Urinary bladder (tissue), 4 donors: Measurements from ENCODE around the gene SHLD1. TPM values are rescaled to one million over a fixed set of nuclear protein-coding genes. Genes with fewer than 3 reads are reported as not detected.

Source experiments
- DNase-seq: peaks from one replicate; pipeline ENCODE4 v3.0.0-alpha.2; 2015; ENCODE audit errors: extremely low spot score
- H3K27ac ChIP-seq: one replicate; pipeline ENCODE4 v1.5.1; 2013; ENCODE audit warnings: low read depth, mild to moderate bottlenecking, moderate library complexity
- H3K36me3 ChIP-seq: one replicate; pipeline ENCODE4 v1.6.1; 2013; ENCODE audit warnings: mild to moderate bottlenecking, moderate library complexity; ENCODE audit not compliant: insufficient read depth
- H3K4me1 ChIP-seq: one replicate; pipeline ENCODE4 v1.6.1; 2013; ENCODE audit warnings: mild to moderate bottlenecking, moderate library complexity; ENCODE audit not compliant: insufficient read depth
- H3K4me3 ChIP-seq: one replicate; pipeline ENCODE4 v1.5.1; 2013; ENCODE audit warnings: low read depth, low read length
- WGBS: extraction: QIAGEN DNeasy Blood & Tissue Kit; methylation state at CpG from one replicate; pipeline ENCODE4 v1.1.7; 2013; 5-methylcytosine and 5-hydroxymethylcytosine counted together
- polyA plus RNA-seq: library from polyadenylated mRNA; stranded (reverse); fragments of 200-250 nt; gene quantifications from one replicate; pipeline ENCODE4 v1.2.3, GENCODE V29; 2013
- total RNA-seq: library from RNA; depleted of rRNA; stranded (reverse); fragments of >200 nt; gene quantifications from one replicate; pipeline ENCODE4 v1.2.3, GENCODE V29; 2014
- donor health status: healthy with polysubstance abuse.
- donor health status: healthy.

The SHLD1 gene
- total and polyA plus RNA-seq, 2 donors, result 3.6 to 6.5 TPM

DNA sequence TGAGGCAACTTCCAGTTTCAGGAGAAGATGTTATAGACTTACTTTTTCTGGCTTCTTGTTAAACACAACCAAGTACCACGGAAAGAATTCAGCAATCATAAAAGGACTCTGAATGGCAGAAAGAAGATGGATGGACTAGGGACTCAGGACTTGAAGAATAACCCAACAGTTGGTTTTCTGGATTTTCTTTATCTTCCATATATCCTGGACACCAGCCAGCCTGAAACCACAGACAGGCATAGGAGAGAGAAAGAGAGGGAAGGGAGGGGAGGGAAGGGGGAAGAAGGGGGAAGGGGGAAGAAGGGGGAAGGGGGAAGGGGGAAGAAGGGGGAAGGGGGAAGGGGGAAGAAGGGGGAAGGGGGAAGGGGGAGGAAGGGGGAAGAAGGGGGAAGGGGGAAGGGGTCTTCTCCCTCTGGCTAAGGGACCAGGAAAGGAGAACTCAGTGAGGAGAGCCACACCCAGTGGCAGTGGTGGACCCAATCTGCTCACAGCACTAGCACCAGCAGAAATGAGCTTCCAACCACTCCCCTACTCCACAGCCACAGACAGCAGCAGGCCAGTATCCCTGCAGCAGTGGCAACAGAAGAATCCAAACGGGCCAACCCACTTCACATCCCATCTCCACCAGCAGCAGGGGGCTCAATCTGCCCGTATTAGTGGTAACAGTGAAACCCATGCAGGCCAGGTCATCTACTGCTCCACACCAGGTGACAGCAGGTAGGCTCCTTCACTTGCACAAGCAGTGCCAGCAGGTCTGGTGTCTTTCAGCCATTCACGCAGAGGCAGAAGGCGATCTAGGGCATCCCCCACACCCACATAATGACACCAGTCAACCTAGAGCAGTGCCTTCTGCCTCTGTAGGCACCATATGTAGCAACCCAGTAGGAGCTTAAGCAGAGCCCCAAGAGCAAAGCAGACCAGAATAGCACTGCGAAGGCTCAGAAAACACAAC lies 121.5 kb downstream of the SHLD1 start:
- no peaks in the 10 kb centered on the region for H3K4me1 ChIP-seq
- H3K27ac ChIP-seq, result no peak overlapping the region
- 56% methylated on average over 6 of the region's 6 CpGs for WGBS
- H3K4me3 ChIP-seq, result no peak overlapping the region
- H3K36me3 ChIP-seq, result no peaks in the 10 kb centered on the region
- DNase-seq, result no peak

DNA sequence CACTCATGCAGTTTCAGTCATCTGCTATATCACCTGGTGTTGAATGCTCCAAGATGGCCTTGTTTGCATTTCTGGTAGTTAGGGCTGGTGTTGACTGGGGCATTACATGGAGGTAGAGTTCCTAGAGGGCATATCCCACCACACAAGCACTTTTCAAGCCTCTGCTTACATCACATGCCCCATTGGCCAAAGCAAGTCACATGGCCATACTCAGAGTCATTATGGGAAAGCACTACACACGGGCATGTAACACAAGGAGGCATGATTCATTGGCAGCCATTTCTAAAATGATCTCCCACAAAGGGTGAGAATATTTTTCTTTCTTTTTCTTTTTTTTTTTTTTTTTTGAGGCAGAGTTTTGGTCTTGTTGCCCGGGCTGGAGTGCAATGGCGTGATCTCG lies 126.9 kb downstream of the SHLD1 start:
- no peak for DNase-seq
- Histone ChIP-seq H3K27ac (no peak overlapping the region), H3K36me3 (no peaks in the 10 kb centered on the region), H3K4me1 (no peaks in the 10 kb centered on the region), H3K4me3 (no peak overlapping the region)
- WGBS, result 89% methylated on average over 4 of the region's 4 CpGs

DNA sequence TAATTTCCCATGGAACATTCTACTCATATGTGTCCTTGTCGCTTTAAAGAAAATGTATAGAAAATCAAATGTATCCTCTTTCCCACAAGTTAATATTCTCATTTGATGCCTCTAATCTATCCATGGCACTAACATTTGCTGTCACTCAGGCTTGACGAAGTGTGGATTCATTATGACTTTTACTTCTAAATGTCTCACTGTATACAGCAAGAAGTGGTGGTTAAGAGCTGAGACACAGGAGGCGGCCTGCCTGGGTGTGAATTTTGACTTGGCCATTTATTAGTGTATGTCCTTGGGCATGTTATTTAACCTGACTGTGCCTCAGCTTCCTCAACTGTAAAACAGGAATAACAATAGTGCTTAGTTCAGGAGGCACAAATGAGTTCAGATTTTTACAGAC lies 130.1 kb downstream of the SHLD1 start:
- no peak for DNase-seq
- no peak overlapping the region for H3K27ac ChIP-seq
- no peaks in the 10 kb centered on the region for H3K36me3 ChIP-seq
- H3K4me1 ChIP-seq, result no peaks in the 10 kb centered on the region
- WGBS, result 93% methylated on average over 3 of the region's 3 CpGs
- H3K4me3 ChIP-seq, result no peak overlapping the region

DNA sequence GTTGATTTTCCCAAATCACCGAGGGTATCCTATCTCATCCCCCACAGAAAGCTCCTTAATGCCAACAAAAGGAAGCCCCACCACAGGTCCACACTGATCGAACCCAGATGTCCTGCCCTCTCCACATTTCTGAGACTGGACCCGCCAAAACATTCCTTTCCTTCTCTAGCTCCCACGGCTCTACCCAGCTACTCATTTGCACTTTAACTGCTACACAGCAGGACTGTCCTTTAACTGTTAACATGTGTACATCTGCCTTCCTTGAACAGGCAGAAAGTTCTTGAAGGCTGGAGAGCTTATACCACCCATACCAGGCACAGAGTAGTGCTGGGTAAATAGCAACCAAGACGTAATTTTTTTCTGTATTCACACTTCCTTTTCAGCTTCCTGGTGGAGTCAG lies 131.5 kb downstream of the SHLD1 start:
- WGBS, result 30% methylated on average over 5 of the region's 5 CpGs
- Histone ChIP-seq H3K36me3 (no peaks in the 10 kb centered on the region), H3K4me1 (no peaks in the 10 kb centered on the region), H3K4me3 (no peak overlapping the region), H3K27ac (no peak overlapping the region)
- DNase-seq, result no peak

DNA sequence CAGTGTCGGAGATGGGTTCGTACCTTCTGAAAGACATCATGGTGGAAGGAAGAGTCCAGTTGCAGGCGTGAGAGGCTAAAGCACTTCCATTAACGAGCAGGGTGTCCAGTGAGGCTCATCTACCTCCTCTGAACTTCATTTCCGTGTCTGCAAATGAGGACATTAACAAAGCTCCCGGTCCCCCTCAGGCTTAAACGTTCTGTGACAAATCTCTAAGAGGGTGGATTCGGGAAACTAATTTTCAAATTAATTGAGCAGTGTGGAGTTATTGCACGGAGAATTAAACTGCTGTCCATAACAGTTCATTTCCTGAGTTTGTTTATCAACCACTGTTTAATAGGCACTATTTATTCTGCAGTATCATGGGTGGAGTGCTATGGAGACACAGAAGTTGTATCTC lies 132.0 kb downstream of the SHLD1 start:
- WGBS, result 67% methylated on average over 9 of the region's 9 CpGs

DNA sequence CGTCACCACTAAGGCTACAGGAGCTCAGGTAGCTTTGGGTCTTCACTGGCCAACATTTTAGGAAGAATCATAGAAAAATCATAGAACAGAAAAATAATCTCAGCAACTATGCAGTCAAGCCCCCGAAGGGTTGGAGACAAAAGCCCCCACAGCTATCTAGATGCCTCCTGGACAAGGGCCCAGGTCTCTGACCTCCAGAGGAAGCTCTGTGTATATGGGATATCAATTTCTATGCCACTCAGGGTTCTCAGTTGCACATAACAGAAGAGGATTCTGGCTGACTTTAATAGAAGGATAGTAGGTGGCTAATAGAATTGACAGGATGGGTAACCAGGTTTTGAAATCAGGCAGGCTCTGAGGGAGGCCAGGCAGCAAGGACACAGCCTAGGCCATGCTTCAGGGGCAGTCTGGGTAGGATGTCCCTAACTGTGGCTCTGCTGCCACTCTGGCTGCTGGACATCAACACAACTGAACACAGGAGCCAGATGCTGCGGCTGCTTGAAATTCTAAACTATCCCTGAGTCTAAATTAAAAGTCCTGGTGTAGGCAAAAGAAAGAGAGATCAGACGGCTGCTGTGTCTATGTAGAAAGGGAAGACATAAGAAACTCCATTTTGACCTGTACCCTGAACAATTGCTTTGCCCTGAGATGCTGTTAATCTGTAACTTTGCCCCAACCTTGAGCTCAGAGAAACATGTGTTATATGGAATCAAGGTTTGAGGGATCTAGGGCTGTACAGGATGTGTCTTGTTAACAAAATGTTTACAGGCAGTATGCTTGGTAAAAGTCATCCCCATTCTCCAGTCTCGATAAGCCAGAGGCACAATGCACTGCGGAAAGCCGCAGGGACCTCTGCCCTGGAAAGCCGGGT lies 134.5 kb downstream of the SHLD1 start:
- WGBS, result 75% methylated on average over 8 of the region's 8 CpGs
- no peak for DNase-seq
- no peaks in the 10 kb centered on the region for H3K36me3 ChIP-seq
- H3K4me3 ChIP-seq, result no peak overlapping the region
- no peak overlapping the region for H3K27ac ChIP-seq
- no peaks in the 10 kb centered on the region for H3K4me1 ChIP-seq

More for the DNA sequence above, 132.0 kb downstream of the SHLD1 start:
- Histone ChIP-seq H3K27ac (no peak overlapping the region), H3K4me3 (no peak overlapping the region), H3K4me1 (no peaks in the 10 kb centered on the region), H3K36me3 (no peaks in the 10 kb centered on the region)
- DNase-seq, result no peak

DNA sequence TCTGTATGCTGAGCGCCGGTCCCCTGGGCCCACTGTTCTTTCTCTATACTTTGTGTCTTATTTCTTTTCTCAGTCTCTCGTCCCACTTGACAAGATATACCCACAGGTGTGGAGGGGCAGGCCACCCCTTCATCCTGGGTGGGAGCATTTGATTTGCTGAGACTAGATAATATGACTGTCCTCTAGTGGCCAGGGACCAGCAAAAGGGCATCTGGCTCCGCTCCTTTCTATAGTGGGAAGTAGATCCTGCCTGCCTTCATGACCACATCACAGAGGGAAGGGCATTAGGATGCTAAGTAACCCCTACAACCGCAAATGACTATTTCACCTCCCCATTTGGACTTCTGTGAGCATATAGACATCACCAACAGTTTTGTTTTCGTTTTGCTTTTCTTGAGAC lies 135.7 kb downstream of the SHLD1 start:
- 75% methylated on average over 6 of the region's 6 CpGs for WGBS

DNA sequence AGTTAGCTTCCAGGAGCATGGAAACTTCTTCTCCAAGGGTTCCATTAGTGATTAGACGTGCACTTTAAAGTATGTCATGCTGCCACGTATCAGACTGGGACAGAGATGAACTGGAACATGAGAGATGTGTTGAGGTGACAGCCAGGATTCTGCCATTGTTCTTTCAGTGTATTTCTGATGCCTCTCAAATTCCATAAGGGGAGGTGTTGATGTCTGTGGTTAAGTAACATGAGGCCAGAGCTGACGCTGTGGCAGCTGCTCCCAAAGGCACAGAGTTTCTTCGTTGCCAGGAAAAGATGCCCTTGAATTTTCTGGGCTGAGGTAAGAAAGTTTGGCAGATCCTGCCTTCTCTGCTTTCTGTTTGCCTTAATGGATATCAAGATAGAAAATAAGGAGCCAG lies 136.6 kb downstream of the SHLD1 start:
- Histone ChIP-seq H3K36me3 (no peaks in the 10 kb centered on the region), H3K27ac (no peak overlapping the region), H3K4me1 (no peaks in the 10 kb centered on the region), H3K4me3 (no peak overlapping the region)
- DNase-seq, result no peak
- WGBS, result 63% methylated on average over 4 of the region's 4 CpGs

More for the DNA sequence above, 135.7 kb downstream of the SHLD1 start:
- Histone ChIP-seq H3K4me3 (no peak overlapping the region), H3K27ac (no peak overlapping the region), H3K4me1 (no peaks in the 10 kb centered on the region), H3K36me3 (no peaks in the 10 kb centered on the region)
- no peak for DNase-seq

DNA sequence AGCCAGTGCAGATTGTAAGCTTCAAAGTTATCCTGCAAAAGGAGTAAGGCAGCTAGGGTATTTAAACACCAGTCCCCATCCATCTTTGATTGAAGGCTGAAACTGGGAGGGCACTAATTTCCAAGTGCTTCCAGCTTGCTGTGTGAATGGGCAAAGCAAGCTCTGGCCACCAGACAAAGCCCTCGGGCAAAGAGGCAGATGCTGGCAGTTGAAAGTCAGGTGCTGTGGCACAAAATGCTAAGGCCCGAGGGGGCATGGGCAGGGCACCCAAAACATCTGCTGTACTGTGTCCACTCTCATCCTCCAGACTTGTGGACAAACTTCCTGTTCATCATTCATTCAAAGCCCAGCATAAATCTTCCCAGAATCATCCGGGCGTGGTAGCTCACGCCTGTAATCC lies 137.2 kb downstream of the SHLD1 start:
- Histone ChIP-seq H3K36me3 (no peaks in the 10 kb centered on the region), H3K4me3 (no peak overlapping the region), H3K27ac (no peak overlapping the region), H3K4me1 (no peaks in the 10 kb centered on the region)
- DNase-seq, result no peak
- WGBS, result 85% methylated on average over 5 of the region's 5 CpGs

DNA sequence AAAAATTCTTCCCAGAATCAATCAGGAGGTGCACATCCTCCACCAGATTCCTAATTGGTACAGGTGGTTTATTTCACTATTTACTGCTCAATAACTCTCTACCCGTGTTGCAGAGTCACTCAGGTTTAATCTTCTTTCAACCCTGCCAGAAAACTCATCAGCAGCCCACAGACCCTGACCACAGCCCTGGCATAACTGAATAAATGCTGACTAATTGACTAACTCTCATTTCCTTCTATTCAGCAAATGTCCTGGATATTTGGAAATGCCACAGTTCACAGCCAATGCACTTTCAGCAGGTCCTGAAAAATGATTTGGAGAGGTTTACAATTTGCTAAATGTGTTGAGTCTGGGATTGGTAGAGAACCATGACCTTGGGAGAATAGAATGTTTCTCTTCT lies 137.8 kb downstream of the SHLD1 start:
- Histone ChIP-seq H3K4me1 (no peaks in the 10 kb centered on the region), H3K36me3 (no peaks in the 10 kb centered on the region), H3K27ac (no peak overlapping the region), H3K4me3 (no peak overlapping the region)
- WGBS, result 13% methylated on average over 1 of the region's 1 CpG
- no peak for DNase-seq

DNA sequence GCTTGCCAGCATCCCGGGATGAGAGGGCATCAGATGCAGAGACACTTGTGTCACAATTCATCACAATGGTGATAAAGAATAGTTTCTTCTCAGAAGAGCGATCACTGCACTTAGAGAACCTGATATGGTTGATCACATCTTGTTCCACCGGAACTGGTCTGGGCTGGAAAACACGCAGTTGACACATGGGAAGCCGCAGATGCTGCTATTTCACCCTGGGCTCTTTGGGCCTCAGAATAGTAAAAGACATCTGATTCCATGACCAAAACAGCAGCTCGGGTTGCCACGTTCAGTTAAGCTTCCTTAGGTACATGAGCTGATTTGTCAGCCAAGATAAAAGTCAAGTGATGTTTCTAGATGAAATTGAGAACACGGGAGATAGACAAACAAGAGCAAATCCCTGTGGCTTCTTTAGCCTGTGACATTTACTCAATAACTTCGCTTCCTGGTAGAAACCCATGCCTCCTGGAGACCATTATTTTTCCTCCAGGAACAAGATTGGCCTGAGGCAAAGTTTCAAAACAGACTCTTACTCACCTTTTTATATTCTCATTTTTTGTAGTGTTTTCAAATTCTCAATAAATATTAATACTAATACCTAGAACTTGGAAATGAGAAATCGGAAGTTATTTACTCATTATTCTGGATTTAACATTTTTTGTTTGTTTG lies 140.7 kb downstream of the SHLD1 start:
- Histone ChIP-seq H3K4me3 (no peak overlapping the region), H3K36me3 (no peaks in the 10 kb centered on the region), H3K4me1 (no peaks in the 10 kb centered on the region), H3K27ac (no peak overlapping the region)
- no peak for DNase-seq
- WGBS, result 80% methylated on average over 10 of the region's 10 CpGs

DNA sequence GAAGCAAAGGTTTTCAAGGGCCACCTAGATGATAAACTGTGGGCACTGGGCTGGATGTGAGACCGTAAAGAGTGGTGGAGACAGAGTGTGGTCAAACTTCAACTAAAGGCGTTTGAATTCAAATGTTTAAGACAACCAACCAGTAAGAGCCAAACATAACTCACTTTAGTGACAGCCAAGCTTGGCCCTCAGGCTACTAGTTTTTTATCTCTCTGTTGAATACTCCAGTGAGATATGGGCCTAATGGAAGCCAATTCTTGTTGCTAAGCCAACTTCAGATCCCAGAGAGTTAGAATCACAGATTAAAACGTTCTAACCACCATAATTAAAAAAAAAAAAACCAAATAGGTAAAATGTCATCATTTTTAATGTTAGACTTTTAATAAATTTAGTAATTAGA lies 142.9 kb downstream of the SHLD1 start:
- DNase-seq, result no peak
- WGBS, result 43% methylated on average over 3 of the region's 3 CpGs
- H3K4me3 ChIP-seq, result no peak overlapping the region
- H3K27ac ChIP-seq, result no peak overlapping the region
- H3K36me3 ChIP-seq, result no peaks in the 10 kb centered on the region
- no peaks in the 10 kb centered on the region for H3K4me1 ChIP-seq

DNA sequence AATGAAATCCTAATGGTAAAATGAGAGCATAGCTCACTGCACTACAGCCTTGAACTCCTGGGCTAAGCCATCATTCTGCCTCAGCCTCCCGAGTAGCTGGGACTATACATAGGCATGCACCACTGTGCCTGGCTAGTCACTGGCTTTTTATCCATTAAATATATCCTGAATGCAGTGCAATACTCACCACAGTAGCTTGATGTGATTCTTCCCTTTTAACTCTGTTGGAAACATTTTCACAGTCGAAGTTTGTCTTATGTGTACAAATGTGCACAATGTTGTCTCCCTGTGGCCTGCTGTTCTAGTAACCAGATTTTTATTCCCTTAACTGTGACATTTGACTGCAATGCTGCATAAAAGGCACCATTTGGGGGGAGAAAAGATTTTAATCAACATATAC lies 143.4 kb downstream of the SHLD1 start:
- DNase-seq, result no peak
- Histone ChIP-seq H3K36me3 (no peaks in the 10 kb centered on the region), H3K4me3 (no peak overlapping the region), H3K4me1 (no peaks in the 10 kb centered on the region), H3K27ac (no peak overlapping the region)
- 87% methylated on average over 2 of the region's 2 CpGs for WGBS
